ENCODE results near the gene LMAN1L.
A peak's percentile ranks its signal among the peaks of the same experiment; 100 is the strongest.

LMAN1L gene

GRCh38 chr15:74838137-74838516 lies 25.5 kb downstream of the LMAN1L start:
- no peak for DNase-seq (ENCODE audit: low read depth)

DNA sequence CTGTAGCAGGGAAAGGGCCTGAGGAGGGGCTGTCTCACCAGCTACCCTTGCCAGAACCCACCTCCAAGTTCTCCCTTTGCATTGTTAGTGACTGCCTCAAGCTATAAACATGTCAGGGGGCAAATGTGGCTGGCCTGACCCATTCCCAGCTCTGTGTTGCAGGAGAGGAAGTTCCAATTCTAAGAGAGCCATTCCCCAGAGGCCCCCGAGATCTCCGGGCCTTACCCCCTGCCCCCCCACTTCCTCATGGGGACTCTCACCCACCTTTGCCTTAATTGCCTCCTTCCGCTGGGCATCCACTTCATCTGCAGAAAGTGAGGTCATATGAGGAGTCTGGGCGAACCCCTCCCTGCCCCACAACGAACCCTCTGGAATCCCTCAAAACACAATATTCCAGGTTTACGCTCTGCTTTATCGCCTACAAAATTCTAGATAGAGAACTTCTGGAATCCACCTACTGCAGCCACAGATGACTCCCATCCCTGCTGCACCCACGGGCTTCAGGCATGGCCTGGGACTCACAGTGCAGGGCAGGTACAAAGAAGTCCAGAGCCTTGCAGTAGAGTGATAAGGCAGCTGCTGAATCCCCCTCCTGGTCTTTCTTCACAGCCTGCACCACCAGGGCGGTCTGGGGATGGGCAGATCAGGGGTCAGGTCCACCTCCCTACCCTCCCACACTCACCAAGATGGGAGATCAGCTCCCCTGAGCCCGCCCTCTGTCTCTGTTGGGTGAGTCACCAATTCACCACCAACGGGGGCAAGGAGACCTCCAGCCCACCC lies 26.3 kb downstream of the LMAN1L start:
- no peak for DNase-seq (ENCODE audit: low read depth)

GRCh38 chr15:74839526-74840395 lies 27.1 kb downstream of the LMAN1L start:
- DNase-seq (ENCODE audit: low read depth): no peak

GRCh38 chr15:74840851-74841775 lies 28.5 kb downstream of the LMAN1L start:
- DNase-seq (ENCODE audit: low read depth): no peak

DNA sequence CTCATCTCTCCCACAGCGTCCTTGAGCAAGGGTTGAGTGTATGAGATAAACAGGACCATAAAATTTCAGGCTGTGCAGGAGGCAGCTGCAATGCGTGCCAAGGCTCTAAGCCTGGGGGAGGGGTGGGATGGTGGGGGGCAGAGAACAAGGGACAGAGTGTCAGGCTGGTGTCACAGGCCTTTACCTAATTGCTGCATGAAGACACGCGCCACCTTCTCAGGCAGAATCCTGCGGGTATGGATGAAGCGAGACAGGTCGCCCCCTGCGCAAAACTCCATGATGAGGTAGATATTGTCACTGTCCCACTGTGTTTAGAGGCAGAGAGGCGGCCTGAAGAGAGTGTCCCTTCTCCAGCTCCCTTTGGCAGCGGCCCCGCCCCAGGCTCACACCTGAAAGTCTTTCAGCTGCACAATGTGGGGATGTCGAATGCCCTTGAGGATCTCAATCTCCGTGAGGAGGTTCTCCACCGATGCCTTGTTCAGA lies 29.3 kb downstream of the LMAN1L start:
- no peak for DNase-seq (ENCODE audit: low read depth)

DNA sequence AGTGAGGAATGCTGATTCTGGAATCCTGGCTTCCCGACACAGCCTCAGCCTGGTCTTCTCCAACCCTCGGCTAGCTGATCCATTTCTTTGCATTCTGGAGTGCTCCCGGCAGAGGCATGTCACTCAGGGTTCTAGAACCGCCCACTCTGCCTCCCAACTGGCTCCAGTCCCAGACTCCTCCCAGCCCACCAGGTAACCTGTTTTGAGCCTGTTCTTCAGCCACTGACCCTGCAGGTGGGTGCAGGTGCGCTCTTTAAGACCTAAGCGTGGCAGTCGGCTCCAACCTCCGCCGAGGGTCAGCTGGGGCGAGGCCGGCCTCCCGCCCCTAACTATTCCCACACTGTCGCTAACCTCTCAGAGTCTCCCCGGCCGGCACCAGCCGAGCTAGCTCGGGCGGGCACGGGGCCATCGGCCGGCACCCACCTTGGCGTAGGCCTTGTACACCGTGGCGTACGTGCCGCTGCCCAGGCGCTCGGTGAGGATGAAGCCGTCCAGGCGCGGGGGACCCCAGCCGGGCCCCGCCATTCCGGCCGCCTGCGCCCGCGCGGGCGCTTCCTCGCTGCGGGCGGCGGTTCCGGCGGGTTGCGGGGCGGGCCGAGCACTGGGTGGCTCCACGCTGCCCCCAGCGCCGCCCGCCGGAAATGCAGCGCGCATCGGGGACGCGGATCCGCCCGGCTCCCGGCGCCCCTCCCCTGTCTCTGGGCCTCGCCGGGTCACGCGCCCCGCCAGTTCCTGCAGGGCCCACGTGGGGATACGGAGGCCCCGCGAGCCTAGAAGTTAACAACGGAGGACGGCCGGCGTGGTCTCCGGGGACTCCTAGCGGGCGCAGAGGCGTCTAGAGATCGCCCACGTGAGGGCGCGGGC lies 30.2 kb downstream of the LMAN1L start, which contains the start of gene ULK3:
Gene ULK3, minus strand, starts transcription at position 576 of the 864 bp plus-strand sequence. Its CDS starts 51 bp downstream, at position 525.
- DNase-seq (ENCODE audit: low read depth): peak; percentile 82

- no peak for DNase-seq (ENCODE audit: low read depth)
Observed at GRCh38 chr15:74843445-74843828, 30.8 kb downstream of the LMAN1L start.

DNA sequence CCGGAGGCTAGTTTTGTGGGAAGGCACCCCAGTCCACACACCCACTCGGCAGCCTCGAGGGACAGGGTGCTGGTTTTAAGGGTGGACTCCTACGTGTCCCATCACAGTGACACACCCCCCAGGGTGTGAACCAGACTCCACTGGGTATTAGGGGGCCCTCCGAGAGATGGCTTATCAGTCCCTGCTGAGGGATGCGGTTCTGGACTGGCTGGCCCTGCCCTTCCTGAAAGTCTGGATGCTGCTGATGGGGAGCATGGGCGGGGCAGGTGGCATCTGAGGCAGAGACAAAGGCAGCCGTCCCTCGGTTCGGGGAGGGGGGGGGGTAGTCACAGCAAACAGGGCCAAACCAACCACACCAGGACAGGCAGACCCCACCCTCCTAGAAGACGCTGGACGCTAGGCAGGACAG lies 31.3 kb downstream of the LMAN1L start:
- no peak for DNase-seq (ENCODE audit: low read depth)

GRCh38 chr15:74844319-74845207 lies 31.9 kb downstream of the LMAN1L start:
- DNase-seq (ENCODE audit: low read depth): no peak

DNA sequence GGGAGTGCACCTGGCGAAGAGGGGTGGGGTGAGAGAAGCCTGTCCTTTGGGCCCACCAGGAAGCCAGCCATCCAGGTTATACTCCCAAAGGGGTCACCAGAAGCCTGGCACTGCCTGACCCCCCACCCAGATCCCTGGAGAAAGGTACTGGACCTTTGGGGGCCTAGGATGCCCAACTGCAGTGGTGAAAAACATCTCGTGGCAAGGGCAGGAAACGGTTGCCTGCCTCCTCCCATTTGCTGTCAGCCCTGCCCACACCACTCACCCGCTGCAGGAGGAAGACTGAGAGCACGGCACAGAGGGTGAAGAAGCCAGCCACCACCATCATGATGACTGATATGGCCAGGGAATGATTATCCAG lies 32.6 kb downstream of the LMAN1L start:
- DNase-seq (ENCODE audit: low read depth): no peak

- no peak for DNase-seq (ENCODE audit: low read depth)
Observed at GRCh38 chr15:74845581-74845980, 32.9 kb downstream of the LMAN1L start.

GRCh38 chr15:74847432-74847831 lies 34.8 kb downstream of the LMAN1L start:
- DNase-seq (ENCODE audit: low read depth): no peak

- no peak for DNase-seq (ENCODE audit: low read depth)
Observed at GRCh38 chr15:74850393-74850792, 37.8 kb downstream of the LMAN1L start.

DNA sequence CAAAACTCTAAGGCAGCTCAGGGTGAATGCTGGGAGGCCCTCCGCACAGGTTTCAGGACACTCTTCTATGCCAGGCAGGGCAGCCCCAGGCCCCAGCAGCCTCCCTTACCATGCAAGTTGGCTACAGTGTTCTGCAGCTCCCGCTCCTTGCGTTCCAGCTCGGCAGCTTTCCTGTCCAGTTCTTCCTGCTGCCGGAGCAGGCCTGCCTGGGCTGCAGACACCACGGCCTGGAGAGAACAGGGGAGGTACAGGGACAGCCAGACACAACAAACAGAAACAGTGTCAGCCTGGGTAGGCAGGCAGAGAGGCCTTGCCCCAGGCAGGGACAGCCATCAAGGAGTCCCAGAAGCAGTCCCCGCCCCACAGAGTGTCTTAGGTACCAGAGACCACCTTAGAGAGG lies 39.3 kb downstream of the LMAN1L start:
- DNase-seq (ENCODE audit: low read depth): no peak

GRCh38 chr15:74854453-74855022 lies 41.9 kb downstream of the LMAN1L start:
- no peak for DNase-seq (ENCODE audit: low read depth)

DNA sequence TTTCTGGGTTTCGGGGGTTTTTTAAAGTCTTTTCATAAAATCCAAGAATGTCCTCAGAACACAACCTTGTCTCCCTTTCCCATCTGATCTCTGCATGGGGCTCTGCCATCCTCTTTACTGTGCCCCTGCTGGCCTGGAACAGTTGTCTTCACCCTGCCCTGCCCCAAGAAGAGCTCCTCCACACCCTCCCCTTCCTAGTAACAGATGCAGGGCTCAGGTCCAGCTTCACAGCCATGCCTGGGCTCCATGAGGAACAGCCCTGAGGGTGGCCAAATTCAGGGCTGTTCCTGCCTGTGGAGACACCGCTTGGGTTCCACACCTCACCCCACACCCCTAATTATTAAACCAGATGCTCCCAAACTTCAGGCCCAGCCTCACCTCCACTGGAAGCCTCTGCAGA lies 43.2 kb downstream of the LMAN1L start:
- no peak for DNase-seq (ENCODE audit: low read depth)

DNA sequence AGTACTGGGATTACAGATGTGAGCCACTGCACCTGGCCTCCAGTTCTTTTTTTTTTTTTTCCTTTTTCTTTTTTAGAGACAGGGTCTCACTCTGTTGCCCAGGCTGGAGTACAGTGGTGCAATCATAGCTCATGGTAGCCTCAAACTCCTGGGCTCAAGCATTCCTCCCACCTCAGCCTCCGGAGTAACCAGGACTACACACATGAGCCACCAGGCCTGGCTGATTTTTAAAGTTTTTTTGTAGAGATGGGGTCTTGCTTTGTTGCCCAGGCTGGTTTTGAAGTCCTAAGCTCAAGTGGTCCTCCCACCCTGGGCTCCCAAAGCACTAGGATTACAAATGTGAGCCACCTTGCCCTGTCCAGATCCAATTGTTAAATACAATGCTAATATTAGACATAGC lies 43.9 kb downstream of the LMAN1L start:
- no peak for DNase-seq (ENCODE audit: low read depth)

GRCh38 chr15:74857082-74857655 lies 44.5 kb downstream of the LMAN1L start:
- DNase-seq (ENCODE audit: low read depth): no peak

DNA sequence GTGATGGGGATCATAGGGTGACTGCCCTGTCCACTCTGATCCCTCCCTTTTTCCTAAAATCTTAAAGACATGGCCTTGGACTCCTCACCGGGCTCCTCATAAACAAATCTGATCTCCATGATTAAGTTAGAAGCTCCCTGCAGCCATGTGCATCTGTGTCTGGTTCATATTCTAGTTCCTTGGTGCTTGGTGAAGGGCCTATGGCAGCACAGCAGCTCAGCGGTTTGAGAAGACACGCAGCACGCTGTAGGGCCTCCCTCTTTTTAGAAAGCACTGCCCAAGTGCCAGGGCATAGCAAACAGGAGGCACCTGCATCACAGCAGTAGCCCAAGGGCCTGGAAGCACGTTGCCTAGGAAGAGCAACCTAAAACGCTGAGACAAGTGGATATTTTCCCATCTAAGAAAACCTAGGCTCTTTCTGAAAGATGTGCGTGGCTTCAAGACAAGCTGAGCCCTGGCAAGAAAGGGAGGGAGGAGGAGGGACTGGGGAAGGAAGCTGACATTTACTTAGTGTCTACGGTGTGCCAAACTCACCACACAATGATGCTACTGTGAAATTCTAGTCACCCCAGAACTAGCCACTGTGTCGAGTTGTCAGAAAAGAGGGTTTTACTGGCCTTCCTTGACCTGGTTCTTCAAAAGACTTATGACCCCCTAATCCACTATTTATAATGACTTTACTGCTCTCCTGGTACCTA lies 45.2 kb downstream of the LMAN1L start:
- no peak for DNase-seq (ENCODE audit: low read depth)
